ENCODE data around the gene SEC24C. TPM values are rescaled to one million over a fixed set of nuclear protein-coding genes. Genes with fewer than 3 reads are reported as not detected.

The SEC24C gene
- polyA plus RNA-seq, 1 of the 3 experiments (the other 2 are of a cell fraction) = 73.6 TPM

GRCh38 chr10:73771722-73772280, 27.6 kb downstream of the SEC24C start:
- peaks cover 46 to 51% of the 10 kb centered on the region in 2 experiments for H3K36me3 ChIP-seq (replicated peaks in 1 of 2; ENCODE audit: control insufficient read depth in 1 of 2, insufficient read depth in 2 of 2, low read length in 1 of 2)

More at GRCh38 chr10:73771722-73772280, 27.6 kb downstream of the SEC24C start:
- no peaks in the 10 kb centered on the region for H3K9me3 ChIP-seq
- WGBS (ENCODE audit: low lambda C conversion rate) = 5% methylated on average over 15 of the region's 17 CpGs
- no peaks in the 10 kb centered on the region for H3K27me3 ChIP-seq (ENCODE audit: insufficient read depth)
- peaks cover 16 to 30% of the 10 kb centered on the region in 2 experiments for H3K4me1 ChIP-seq (ENCODE audit: control insufficient read depth in 1 of 2, insufficient read depth in 2 of 2, low read depth in 1 of 2, low read length in 1 of 2)
- ChIA-PET POLR2A (interaction anchor here (1.2 to 3.0 kb wide), 9 partner anchors 9 to 276 kb away, joined by 3 to 29 read pairs (median 4); partner anchors contain the start of genes CHCHD1, PPP3CB, SEC24C and ZSWIM8), CTCF (interaction anchor here (0.7 to 5.3 kb wide), 6 partner anchors 9 to 227 kb away, joined by 3 to 25 read pairs (median 6); partner anchors contain the start of genes CHCHD1 and ZSWIM8)
- H3K79me2 ChIP-seq (ENCODE audit: insufficient read depth) = peaks cover 36% of the 10 kb centered on the region
- peak; percentile 70; the same call in 1 of the 2 replicates for TF ChIP-seq USF1 (IDR thresholded peaks at IDR 0.05; ENCODE audit: borderline replicate concordance, low read depth)
- peak; percentile 93 for TF ChIP-seq NRF1 (IDR thresholded peaks at IDR 0.05; ENCODE audit: low read depth, low read length)
- TF ChIP-seq CTCF (IDR thresholded peaks at IDR 0.05) = peak; percentile 11; the same call in 1 of the 2 replicates
- TF ChIP-seq RCOR1 (IDR thresholded peaks at IDR 0.05; ENCODE audit: low read length) = no peak
- TF ChIP-seq GATA2 (CRISPR knock-in tag; IDR thresholded peaks at IDR 0.05) = no peak
- no peak for TF ChIP-seq TCF12 (IDR thresholded peaks at IDR 0.05)
- TF ChIP-seq FOXM1 (IDR thresholded peaks at IDR 0.05; ENCODE audit: low read depth) = no peak
- no peak for TF ChIP-seq NFIC (IDR thresholded peaks at IDR 0.05; ENCODE audit: borderline replicate concordance)
- TF ChIP-seq GABPA (IDR thresholded peaks at IDR 0.05; ENCODE audit: low read depth) = no peak
- no peak for TF ChIP-seq JUND (IDR thresholded peaks at IDR 0.05)
- TF ChIP-seq MXI1 (IDR thresholded peaks at IDR 0.05; ENCODE audit: low read depth, low read length) = no peak; the same call in 1 of the 2 replicates
- no peak for TF ChIP-seq CHD2 (IDR thresholded peaks at IDR 0.05; ENCODE audit: low read length, partially characterized antibody)
- no peak for TF ChIP-seq REST (IDR thresholded peaks at IDR 0.05; ENCODE audit: low read depth, low read length)
- TF ChIP-seq TAF1 (IDR thresholded peaks at IDR 0.05; ENCODE audit: borderline replicate concordance, low read depth, low read length) = no peak
- no peak for TF ChIP-seq PBX3 (IDR thresholded peaks at IDR 0.05)
- peak overlapping the region; percentile 88 to 98 for H3K27ac ChIP-seq (ENCODE audit: low read depth in 2 of 2, low read length in 1 of 2)
- no peak for DNase-seq
- peak overlapping the region; percentile 79 for H3K9ac ChIP-seq
- H4K20me1 ChIP-seq (ENCODE audit: insufficient read depth) = peaks cover 9% of the 10 kb centered on the region; the same call in 1 of the 2 replicates
- peaks cover 33% of the 10 kb centered on the region for H3F3A ChIP-seq (replicated peaks; ENCODE audit: insufficient read depth)
- peak overlapping the region; percentile 59 for H2AFZ ChIP-seq (ENCODE audit: low read depth)
- no peaks in the 10 kb centered on the region for H3K9me2 ChIP-seq
- peak overlapping the region; percentile 90 for H3K4me2 ChIP-seq
- H3K4me3 ChIP-seq (ENCODE audit: low read depth in 2 of 2, low read length in 1 of 2) = peak overlapping the region; percentile 79 to 88
